GM19238 (cell line): ENCODE measurements around the gene ARPC3.
A peak's percentile ranks its signal among the peaks of the same experiment; 100 is the strongest.
"Not testable (repeated sequence)": the region's sequence is repeated elsewhere in the genome, so short reads cannot be mapped to it uniquely, and the experiment has no call there.

Experiments
- DNase-seq: peaks from one replicate; pipeline ENCODE4 v3.0.0; 2011; ENCODE audit warnings: low spot score; ENCODE audit not compliant: insufficient read length

Gene ARPC3

GRCh38 chr12:110417113-110417512 is 33.0 kb downstream of the ARPC3 start:
- DNase-seq: not testable (repeated sequence)

GRCh38 chr12:110410086-110410485 is 40.1 kb downstream of the ARPC3 start:
- DNase-seq: not testable (repeated sequence)

GRCh38 chr12:110405126-110405662 is 44.9 kb downstream of the ARPC3 start:
- not testable (repeated sequence) for DNase-seq

- DNase-seq: peak; percentile 81
These were observed 46.0 kb downstream of the ARPC3 start for GRCh38 chr12:110403976-110404682.

- peak; percentile 71 for DNase-seq
These were observed 46.8 kb downstream of the ARPC3 start, which contains the start of gene ANAPC7 for GRCh38 chr12:110403146-110403975. ANAPC7 (minus strand) TSS chr12:110403708; CDS start chr12:110403627, 81 bp downstream.
